Keratinocyte (primary cell): ENCODE measurements around the gene ARL15. TPM values are rescaled to one million over a fixed set of nuclear protein-coding genes. Genes with fewer than 3 reads are reported as not detected.

Source experiments
- DNase-seq: peaks from one replicate; pipeline ENCODE4 v3.0.0-alpha.2; 2011; ENCODE audit warnings: low read depth, missing footprints, low spot score
- FAIRE-seq: peaks from 2 replicates; lab custom pipeline; 2011; peaks lifted over from hg19 to GRCh38; lab: Jason Lieb, UNC
- H2AFZ ChIP-seq: 2 replicates; pipeline ENCODE4 v1.6.0; 2012; ENCODE audit warnings: low read length, control low read depth, inconsistent platforms; ENCODE audit not compliant: control insufficient read depth
- H3K27ac ChIP-seq: 2 replicates; pipeline ENCODE4 v1.5.1; 2011; ENCODE audit warnings: low read length; ENCODE audit not compliant: control insufficient read depth, insufficient read depth
- H3K27me3 ChIP-seq: 3 replicates; pipeline ENCODE4 v1.6.0; 2011; ENCODE audit warnings: low read length; ENCODE audit not compliant: control insufficient read depth, insufficient read depth; ENCODE audit errors: extremely low read depth
- H3K36me3 ChIP-seq, 2 experiments: 2 replicates in 1 of 2; 3 replicates in 1 of 2; pipeline ENCODE4 v1.5.1; 2011; ENCODE audit warnings: low read length in 2 of 2, mild to moderate bottlenecking in 1 of 2; ENCODE audit not compliant: control insufficient read depth in 2 of 2, insufficient read depth in 2 of 2; ENCODE audit errors: extremely low read depth in 1 of 2
- H3K4me1 ChIP-seq: 3 replicates; pipeline ENCODE4 v1.5.1; 2011; ENCODE audit warnings: low read length; ENCODE audit not compliant: control insufficient read depth, insufficient read depth; ENCODE audit errors: extremely low read depth
- H3K4me2 ChIP-seq: 3 replicates; pipeline ENCODE4 v1.6.0; 2011; ENCODE audit warnings: low read depth, low read length; ENCODE audit not compliant: control insufficient read depth, insufficient read depth; ENCODE audit errors: extremely low read depth
- H3K4me3 ChIP-seq, 3 experiments: fragments of 200-600 bp in 1 of 3; sonication (generic) in 1 of 3; 2 replicates in 2 of 3; 3 replicates in 1 of 3; pipeline ENCODE4 v1.5.1; 2011 to 2016; ENCODE audit warnings: low read length in 3 of 3, mild to moderate bottlenecking in 3 of 3, control low read depth in 2 of 3, inconsistent platforms in 1 of 3, low read depth in 1 of 3, mixed read lengths in 1 of 3, mixed run types in 1 of 3, moderate library complexity in 1 of 3; ENCODE audit not compliant: control insufficient read depth in 2 of 3, insufficient read depth in 2 of 3; ENCODE audit errors: extremely low read depth in 1 of 3
- H3K79me2 ChIP-seq: 2 replicates; pipeline ENCODE4 v1.6.0; 2012; ENCODE audit warnings: low read length; ENCODE audit not compliant: control insufficient read depth, insufficient read depth
- H3K9ac ChIP-seq: 3 replicates; pipeline ENCODE4 v1.6.0; 2011; ENCODE audit warnings: low read length; ENCODE audit not compliant: control insufficient read depth, insufficient read depth; ENCODE audit errors: extremely low read depth
- H3K9me1 ChIP-seq: 3 replicates; pipeline ENCODE4 v1.6.0; 2011; ENCODE audit warnings: low read length; ENCODE audit not compliant: control insufficient read depth, insufficient read depth; ENCODE audit errors: extremely low read depth
- H3K9me3 ChIP-seq: 2 replicates; pipeline ENCODE4 v1.5.1; 2012; ENCODE audit warnings: low read depth, low read length; ENCODE audit not compliant: control insufficient read depth
- H4K20me1 ChIP-seq: 3 replicates; pipeline ENCODE4 v1.6.0; 2011; ENCODE audit warnings: low read length; ENCODE audit not compliant: control insufficient read depth, insufficient read depth; ENCODE audit errors: extremely low read depth
- EZH2 ChIP-seq: IDR thresholded peaks from one replicate; pipeline ENCODE4 v1.6.1; 2012; ENCODE audit warnings: inconsistent platforms, mild to moderate bottlenecking, low read length, moderate library complexity
- dilution Hi-C: fragments of 300-500 bp; cut with MboI; formaldehyde crosslinking; loops from one replicate; pipeline ENCODE4 v1.7.0; 2020; ENCODE audit warnings: low sequenced_read_pairs; ENCODE audit not compliant: extremely low pct_ligation_motif_present
- polyA plus RNA-seq, 5 experiments: library from polyadenylated mRNA; depleted of rRNA in 3 of 5; stranded (reverse) in 3 of 5; stranded (forward) in 1 of 5; unstranded in 1 of 5; fragments of >200 nt; gene quantifications; 1 replicate in 1 of 5; 2 replicates in 3 of 5; 3 replicates in 1 of 5; pipeline versions ENCODE4 v1.2.1 to v1.2.3, GENCODE V29; 2011 to 2012; ENCODE audit warnings: missing spikeins in 2 of 5, low read depth in 1 of 5, low replicate concordance in 1 of 5
- TF ChIP-seq, protein P1 (sequence below), 3 experiments: IDR thresholded peaks in 1 of 3; conservative IDR thresholded peaks in 1 of 3; optimal IDR thresholded peaks in 1 of 3; 2 replicates in 2 of 3; 3 replicates in 1 of 3; pipeline versions ENCODE3 to v1.5.1; 2011; ENCODE audit warnings: low read length in 3 of 3, mild to moderate bottlenecking in 3 of 3, moderate library complexity in 2 of 3, control low read depth in 1 of 3, inconsistent platforms in 1 of 3; ENCODE audit not compliant: insufficient read depth in 2 of 3; ENCODE audit errors: extremely low read depth in 1 of 3

Gene ARL15
- polyA plus RNA-seq, 1 donor (not counting 4 experiments of a cell fraction or from before 2014, with no cell fraction given), result 19.7 TPM

DNA sequence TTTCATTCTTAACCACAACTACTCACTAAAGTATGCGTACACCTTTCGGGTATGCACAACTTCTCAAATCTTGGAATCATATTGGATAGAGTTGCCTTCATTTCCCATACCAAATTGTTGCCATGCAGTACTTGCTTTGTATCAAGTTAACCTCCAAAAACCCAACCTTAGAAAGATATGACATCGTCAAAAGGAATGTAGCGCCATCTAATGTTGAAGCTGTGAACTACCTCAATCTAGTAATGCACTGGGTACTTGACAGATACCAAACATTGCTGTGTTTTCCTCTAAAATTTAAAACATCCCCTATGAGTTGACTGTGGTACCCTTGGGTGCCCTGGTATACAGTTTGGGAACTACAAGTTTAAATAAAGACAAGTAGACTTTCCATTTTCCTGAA is 318.4 kb downstream of the ARL15 start:
- FAIRE-seq (no peak), DNase-seq (no peak)
- Histone ChIP-seq H3K4me2 (no peak overlapping the region), H3K36me3 (no peaks in the 10 kb centered on the region), H2AFZ (no peak overlapping the region), H4K20me1 (no peaks in the 10 kb centered on the region), H3K4me3 (no peak overlapping the region), H3K4me1 (peaks cover 12% of the 10 kb centered on the region), H3K9me1 (no peaks in the 10 kb centered on the region), H3K27me3 (no peaks in the 10 kb centered on the region), H3K9me3 (no peaks in the 10 kb centered on the region), H3K27ac (no peak overlapping the region), H3K79me2 (no peaks in the 10 kb centered on the region), H3K9ac (no peak overlapping the region)
- TF ChIP-seq EZH2, result no peak
- TF ChIP-seq, protein P1, sequence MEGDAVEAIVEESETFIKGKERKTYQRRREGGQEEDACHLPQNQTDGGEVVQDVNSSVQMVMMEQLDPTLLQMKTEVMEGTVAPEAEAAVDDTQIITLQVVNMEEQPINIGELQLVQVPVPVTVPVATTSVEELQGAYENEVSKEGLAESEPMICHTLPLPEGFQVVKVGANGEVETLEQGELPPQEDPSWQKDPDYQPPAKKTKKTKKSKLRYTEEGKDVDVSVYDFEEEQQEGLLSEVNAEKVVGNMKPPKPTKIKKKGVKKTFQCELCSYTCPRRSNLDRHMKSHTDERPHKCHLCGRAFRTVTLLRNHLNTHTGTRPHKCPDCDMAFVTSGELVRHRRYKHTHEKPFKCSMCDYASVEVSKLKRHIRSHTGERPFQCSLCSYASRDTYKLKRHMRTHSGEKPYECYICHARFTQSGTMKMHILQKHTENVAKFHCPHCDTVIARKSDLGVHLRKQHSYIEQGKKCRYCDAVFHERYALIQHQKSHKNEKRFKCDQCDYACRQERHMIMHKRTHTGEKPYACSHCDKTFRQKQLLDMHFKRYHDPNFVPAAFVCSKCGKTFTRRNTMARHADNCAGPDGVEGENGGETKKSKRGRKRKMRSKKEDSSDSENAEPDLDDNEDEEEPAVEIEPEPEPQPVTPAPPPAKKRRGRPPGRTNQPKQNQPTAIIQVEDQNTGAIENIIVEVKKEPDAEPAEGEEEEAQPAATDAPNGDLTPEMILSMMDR (optimal IDR thresholded peaks at IDR 0.05 in 1 of 3, IDR thresholded peaks at IDR 0.05 in 1 of 3, conservative IDR thresholded peaks at IDR 0.05 in 1 of 3; ENCODE audit: extremely low read depth in 1 of 3, insufficient read depth in 2 of 3, low read length in 3 of 3), result peak in 2 of 3 experiments; percentile 52 to 55
- dilution Hi-C loops, result no loop called here

DNA sequence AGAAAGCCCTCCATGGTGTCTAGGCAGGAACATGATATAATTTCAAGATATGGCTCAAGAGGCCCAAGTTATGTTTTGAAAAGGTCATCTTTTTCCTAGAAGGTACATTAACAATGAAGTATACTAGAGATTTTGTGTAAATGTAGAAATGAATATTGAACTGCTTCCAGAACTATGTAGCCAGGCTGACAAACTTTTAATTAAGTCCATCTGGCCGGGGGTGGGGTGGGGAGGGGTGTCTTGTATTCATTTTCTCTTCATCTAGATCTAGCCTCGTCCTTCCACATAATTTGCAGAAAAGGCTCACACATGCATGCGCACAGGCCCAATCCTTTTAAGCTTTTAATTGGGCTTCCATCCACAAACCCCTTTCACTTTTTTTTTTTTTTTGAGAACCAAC is 323.3 kb downstream of the ARL15 start:
- dilution Hi-C loops, result no loop called here
- no peaks in the 10 kb centered on the region for H4K20me1 ChIP-seq
- no peak overlapping the region for H2AFZ ChIP-seq
- H3K9me1 ChIP-seq, result no peaks in the 10 kb centered on the region
- H3K27ac ChIP-seq, result no peak overlapping the region
- no peak overlapping the region for H3K4me3 ChIP-seq
- FAIRE-seq (no peak), DNase-seq (no peak)
- H3K79me2 ChIP-seq, result no peaks in the 10 kb centered on the region
- H3K36me3 ChIP-seq, result no peaks in the 10 kb centered on the region
- H3K9ac ChIP-seq, result no peak overlapping the region
- no peak overlapping the region for H3K4me2 ChIP-seq
- peaks cover 10% of the 10 kb centered on the region for H3K4me1 ChIP-seq
- H3K27me3 ChIP-seq, result no peaks in the 10 kb centered on the region
- TF ChIP-seq, protein P1 (optimal IDR thresholded peaks at IDR 0.05 in 1 of 3, IDR thresholded peaks at IDR 0.05 in 1 of 3, conservative IDR thresholded peaks at IDR 0.05 in 1 of 3; ENCODE audit: extremely low read depth in 1 of 3, insufficient read depth in 2 of 3, low read length in 3 of 3), result no peak
- TF ChIP-seq EZH2, result no peak
- H3K9me3 ChIP-seq, result no peaks in the 10 kb centered on the region
